ENCODE results near the gene NEK10.
"Not testable (repeated sequence)": the region's sequence is repeated elsewhere in the genome, so short reads cannot be mapped to it uniquely, and the experiment has no call there.

NEK10 gene

GRCh38 chr3:27287052-27287451 is 82.1 kb downstream of the NEK10 start:
- H3K27ac ChIP-seq, result no peak overlapping the region
- TF ChIP-seq ZFX (IDR thresholded peaks at IDR 0.05), result no peak
- TF ChIP-seq, protein P1, sequence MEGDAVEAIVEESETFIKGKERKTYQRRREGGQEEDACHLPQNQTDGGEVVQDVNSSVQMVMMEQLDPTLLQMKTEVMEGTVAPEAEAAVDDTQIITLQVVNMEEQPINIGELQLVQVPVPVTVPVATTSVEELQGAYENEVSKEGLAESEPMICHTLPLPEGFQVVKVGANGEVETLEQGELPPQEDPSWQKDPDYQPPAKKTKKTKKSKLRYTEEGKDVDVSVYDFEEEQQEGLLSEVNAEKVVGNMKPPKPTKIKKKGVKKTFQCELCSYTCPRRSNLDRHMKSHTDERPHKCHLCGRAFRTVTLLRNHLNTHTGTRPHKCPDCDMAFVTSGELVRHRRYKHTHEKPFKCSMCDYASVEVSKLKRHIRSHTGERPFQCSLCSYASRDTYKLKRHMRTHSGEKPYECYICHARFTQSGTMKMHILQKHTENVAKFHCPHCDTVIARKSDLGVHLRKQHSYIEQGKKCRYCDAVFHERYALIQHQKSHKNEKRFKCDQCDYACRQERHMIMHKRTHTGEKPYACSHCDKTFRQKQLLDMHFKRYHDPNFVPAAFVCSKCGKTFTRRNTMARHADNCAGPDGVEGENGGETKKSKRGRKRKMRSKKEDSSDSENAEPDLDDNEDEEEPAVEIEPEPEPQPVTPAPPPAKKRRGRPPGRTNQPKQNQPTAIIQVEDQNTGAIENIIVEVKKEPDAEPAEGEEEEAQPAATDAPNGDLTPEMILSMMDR (conservative IDR thresholded peaks at IDR 0.05), result no peak

DNA sequence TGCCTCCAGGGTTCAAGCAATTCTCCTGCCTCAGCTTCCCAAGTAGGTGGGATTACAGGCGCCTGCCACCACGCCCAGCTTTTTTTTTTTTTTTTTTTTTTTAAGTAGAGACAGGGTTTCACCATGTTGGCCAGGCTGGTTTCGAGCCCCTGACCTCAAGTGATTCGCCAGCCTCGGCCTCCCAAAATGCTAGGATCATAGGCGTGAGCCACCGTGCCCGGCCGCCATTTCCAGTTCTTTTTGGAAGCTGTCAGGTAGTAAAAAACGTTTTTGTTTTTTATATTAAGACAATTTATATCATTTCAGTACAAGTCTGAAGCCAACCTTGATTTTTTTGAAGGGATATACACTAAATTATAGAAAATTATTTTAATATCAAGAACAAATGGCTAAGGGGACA is 82.7 kb downstream of the NEK10 start:
- not testable (repeated sequence) for H3K27ac ChIP-seq

DNA sequence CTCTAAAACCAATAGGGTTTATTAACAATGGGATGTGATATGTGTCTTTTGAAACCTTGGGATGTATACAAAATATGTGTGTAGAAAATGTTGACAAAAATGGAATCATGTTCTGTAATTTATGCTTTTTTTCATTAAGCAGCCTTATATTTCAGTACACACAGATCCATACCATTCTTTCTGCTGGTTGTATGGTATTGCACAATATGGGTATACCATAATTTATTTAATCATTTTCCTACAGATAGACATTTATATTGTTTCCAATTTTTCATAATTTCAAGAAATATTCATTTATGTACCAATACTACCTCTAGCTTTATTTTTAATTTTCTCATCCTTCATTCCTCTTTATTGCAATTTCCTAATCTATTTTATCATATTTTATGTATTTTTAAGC is 83.5 kb downstream of the NEK10 start:
- no peak for TF ChIP-seq ZFX (IDR thresholded peaks at IDR 0.05)
- TF ChIP-seq, protein P1 (conservative IDR thresholded peaks at IDR 0.05), result no peak
- H3K27ac ChIP-seq, result no peak overlapping the region

- TF ChIP-seq ZFX (IDR thresholded peaks at IDR 0.05), result no peak
- TF ChIP-seq, protein P1 (conservative IDR thresholded peaks at IDR 0.05), result no peak
- H3K27ac ChIP-seq, result no peak overlapping the region
Observed at GRCh38 chr3:27281671-27282150, 87.5 kb downstream of the NEK10 start.

GRCh38 chr3:27279123-27279522 is 90.1 kb downstream of the NEK10 start:
- TF ChIP-seq, protein P1 (conservative IDR thresholded peaks at IDR 0.05), result peak; percentile 56
- no peak for TF ChIP-seq ZFX (IDR thresholded peaks at IDR 0.05)
- no peak overlapping the region for H3K27ac ChIP-seq

DNA sequence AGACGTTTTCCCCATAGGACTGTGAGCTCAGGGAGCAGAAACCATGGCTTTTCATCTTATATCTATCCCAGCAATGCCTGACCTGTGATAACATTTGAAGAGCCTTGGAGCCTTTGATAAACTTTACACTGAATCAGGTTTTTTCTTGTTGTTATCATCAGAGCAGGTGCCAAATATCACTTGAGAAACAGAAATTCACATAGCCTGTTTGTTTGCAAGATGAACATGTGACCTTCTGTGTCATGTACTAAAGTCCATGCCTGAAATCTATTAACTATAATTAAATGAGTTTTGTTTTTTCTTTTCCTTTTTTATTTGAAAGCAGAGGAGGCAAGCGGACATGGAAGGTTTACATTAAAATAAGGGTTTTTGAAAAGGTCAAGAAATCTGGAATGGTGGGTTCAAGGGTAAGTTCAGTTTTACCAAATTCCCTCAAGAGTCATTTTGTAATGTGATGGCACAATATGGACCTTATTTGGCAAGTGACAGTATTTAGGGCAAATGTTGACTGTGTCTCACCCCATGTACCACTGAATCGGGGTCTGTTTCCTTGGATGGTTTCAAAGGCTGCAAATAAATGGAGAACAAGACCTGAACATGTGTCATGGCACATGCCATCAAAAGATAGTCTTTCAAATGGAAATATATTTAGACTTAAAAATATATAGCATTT is 90.7 kb downstream of the NEK10 start:
- no peak for TF ChIP-seq ZFX (IDR thresholded peaks at IDR 0.05)
- TF ChIP-seq, protein P1 (conservative IDR thresholded peaks at IDR 0.05), result no peak
- no peak overlapping the region for H3K27ac ChIP-seq

GRCh38 chr3:27275441-27275990 is 93.7 kb downstream of the NEK10 start:
- no peak overlapping the region for H3K27ac ChIP-seq
- TF ChIP-seq, protein P1 (conservative IDR thresholded peaks at IDR 0.05), result no peak
- no peak for TF ChIP-seq ZFX (IDR thresholded peaks at IDR 0.05)

DNA sequence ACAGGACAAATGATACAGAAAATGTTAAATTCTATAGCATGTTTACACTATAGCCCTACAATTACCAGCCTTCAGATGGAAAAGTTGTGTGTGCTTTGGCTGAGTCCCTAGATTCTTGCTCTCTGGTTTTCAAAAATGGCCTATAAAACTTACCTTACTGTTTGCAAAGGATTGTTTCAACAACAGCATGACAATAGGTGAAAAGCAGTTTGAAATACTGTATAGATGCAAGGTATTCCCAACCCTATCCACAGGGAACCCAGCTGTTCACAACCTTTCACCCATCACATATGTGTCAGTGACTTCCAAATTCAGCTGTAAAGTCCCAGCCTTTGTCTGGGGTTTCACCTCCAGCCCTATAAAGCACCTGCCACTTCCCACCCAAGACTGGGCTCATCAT is 97.3 kb downstream of the NEK10 start:
- no peak for TF ChIP-seq ZFX (IDR thresholded peaks at IDR 0.05)
- TF ChIP-seq, protein P1 (conservative IDR thresholded peaks at IDR 0.05), result no peak
- H3K27ac ChIP-seq, result no peak overlapping the region

Data from C4-2B (cell line).